ENCODE data around the gene AREL1. TPM values are rescaled to one million over a fixed set of nuclear protein-coding genes. Genes with fewer than 3 reads are reported as not detected.

AREL1 gene
- total RNA-seq, 3 donors from 2014 or later: 39.9 to 60.1 (median 42.2) TPM

GRCh38 chr14:74627076-74627475 lies 85.8 kb downstream of the AREL1 start:
- intact Hi-C loops (cut with DNase I, micrococcal nuclease): no loop called here
- no peaks in the 10 kb centered on the region for H3K36me3 ChIP-seq (ENCODE audit: low read depth)
- H3K4me1 ChIP-seq (ENCODE audit: low read depth): no peaks in the 10 kb centered on the region
- TF ChIP-seq CTCF (IDR thresholded peaks at IDR 0.05): no peak
- H3K4me3 ChIP-seq: no peak overlapping the region
- ATAC-seq (no peak), DNase-seq (no peak)
- no peaks in the 10 kb centered on the region for H3K9me3 ChIP-seq

- Histone ChIP-seq H3K9me3 (no peaks in the 10 kb centered on the region), H3K4me1 (ENCODE audit: low read depth) (peaks cover 20% of the 10 kb centered on the region), H3K36me3 (ENCODE audit: low read depth) (no peaks in the 10 kb centered on the region), H3K4me3 (no peak overlapping the region)
- DNase-seq (no peak), ATAC-seq (no peak)
- TF ChIP-seq CTCF (IDR thresholded peaks at IDR 0.05): no peak
- intact Hi-C loops (cut with DNase I, micrococcal nuclease): no loop called here
These were observed 90.6 kb downstream of the AREL1 start for GRCh38 chr14:74622257-74622656.

- peaks cover 20% of the 10 kb centered on the region for H3K4me1 ChIP-seq (ENCODE audit: low read depth)
- intact Hi-C loops (cut with DNase I, micrococcal nuclease): no loop called here
- H3K4me3 ChIP-seq: no peak overlapping the region
- TF ChIP-seq CTCF (IDR thresholded peaks at IDR 0.05): no peak
- DNase-seq (no peak), ATAC-seq (no peak)
- H3K36me3 ChIP-seq (ENCODE audit: low read depth): no peaks in the 10 kb centered on the region
- H3K9me3 ChIP-seq: no peaks in the 10 kb centered on the region
These were observed 91.3 kb downstream of the AREL1 start for GRCh38 chr14:74621556-74621955.

GRCh38 chr14:74620923-74621322 lies 92.0 kb downstream of the AREL1 start:
- intact Hi-C loops (cut with DNase I, micrococcal nuclease): no loop called here
- no peaks in the 10 kb centered on the region for H3K9me3 ChIP-seq
- no peak for ATAC-seq
- H3K4me1 ChIP-seq (ENCODE audit: low read depth): peaks cover 20% of the 10 kb centered on the region
- no peak overlapping the region for H3K4me3 ChIP-seq
- H3K36me3 ChIP-seq (ENCODE audit: low read depth): no peaks in the 10 kb centered on the region
- no peak for DNase-seq
- no peak for TF ChIP-seq CTCF (IDR thresholded peaks at IDR 0.05)

- H3K4me1 ChIP-seq (ENCODE audit: low read depth): peaks cover 20% of the 10 kb centered on the region
These were observed 92.4 kb downstream of the AREL1 start for GRCh38 chr14:74620497-74620921.

More at GRCh38 chr14:74620497-74620921, 92.4 kb downstream of the AREL1 start:
- Histone ChIP-seq H3K4me3 (no peak overlapping the region), H3K9me3 (no peaks in the 10 kb centered on the region), H3K36me3 (ENCODE audit: low read depth) (no peaks in the 10 kb centered on the region)
- intact Hi-C loops (cut with DNase I, micrococcal nuclease): no loop called here
- DNase-seq (no peak), ATAC-seq (no peak)
- no peak for TF ChIP-seq CTCF (IDR thresholded peaks at IDR 0.05)
